NCI-H128 (cell line): ENCODE results near the gene MPO.

ENCODE experiments used
- DNase-seq: peaks from one replicate; lab custom pipeline; 2025; ENCODE audit not compliant: unreplicated experiment; lab: John Stamatoyannopoulos, UW

Gene MPO

GRCh38 chr17:58307468-58308172 is 26.9 kb upstream of the MPO start:
- no peak for DNase-seq

GRCh38 chr17:58306131-58306951 is 25.6 kb upstream of the MPO start:
- DNase-seq, result no peak

DNA sequence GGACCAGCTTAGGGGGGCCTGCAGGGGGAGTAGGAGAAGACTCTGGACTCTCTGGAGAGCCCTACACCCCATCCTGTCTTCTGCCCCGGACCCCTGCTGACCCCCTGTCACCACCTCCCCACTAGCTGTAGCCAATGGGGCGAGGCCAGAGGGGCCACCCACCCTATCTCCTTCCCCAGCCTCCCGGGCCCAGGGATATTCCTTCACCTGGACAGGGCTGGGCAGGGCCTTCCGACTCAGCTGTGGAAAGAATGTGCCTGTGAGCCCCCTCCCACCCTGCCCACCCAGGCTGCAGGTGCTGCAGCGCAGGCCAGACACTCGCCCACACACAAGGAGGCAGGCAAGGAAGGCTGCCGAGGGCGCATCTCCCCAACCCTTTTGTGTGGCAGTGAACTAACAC is 24.9 kb upstream of the MPO start:
- DNase-seq, result no peak

DNA sequence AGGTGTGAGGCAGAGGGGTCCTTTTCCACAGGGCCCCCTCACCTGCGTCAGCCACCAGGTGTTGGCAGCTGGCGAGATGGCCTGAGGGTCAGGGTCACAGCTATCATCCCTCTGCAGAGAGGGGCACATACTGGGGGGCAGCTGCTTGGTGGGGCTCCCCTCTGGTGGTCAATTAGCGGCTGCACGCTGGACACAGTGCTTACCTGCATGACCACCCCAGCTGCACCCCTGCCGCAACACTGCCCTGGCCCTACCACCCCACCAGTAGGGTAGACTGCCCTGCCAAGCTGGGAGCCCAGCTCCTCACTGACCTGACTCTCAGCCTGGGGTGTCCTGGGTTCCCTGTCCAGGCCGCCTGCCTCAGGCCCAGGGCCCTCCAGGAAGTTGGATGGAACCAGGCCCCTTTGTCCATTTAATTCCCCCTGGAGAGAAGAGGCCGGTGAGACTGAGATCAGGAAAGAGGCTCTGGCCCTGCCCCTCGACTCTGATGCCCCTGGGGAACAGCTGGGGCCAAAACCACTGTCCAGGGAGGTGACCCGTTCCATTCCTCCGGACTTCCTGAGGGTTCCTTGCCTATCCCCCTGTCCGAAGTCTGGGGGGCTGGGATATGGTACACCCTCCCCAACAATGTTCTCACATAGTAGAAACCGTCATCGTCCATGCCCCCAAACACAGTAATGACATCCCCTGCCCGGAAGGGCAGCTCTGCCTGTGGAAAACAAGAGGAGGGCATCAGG is 24.2 kb upstream of the MPO start:
- DNase-seq, result no peak

- no peak for DNase-seq
Observed at GRCh38 chr17:58303971-58304749, 23.4 kb upstream of the MPO start.

DNA sequence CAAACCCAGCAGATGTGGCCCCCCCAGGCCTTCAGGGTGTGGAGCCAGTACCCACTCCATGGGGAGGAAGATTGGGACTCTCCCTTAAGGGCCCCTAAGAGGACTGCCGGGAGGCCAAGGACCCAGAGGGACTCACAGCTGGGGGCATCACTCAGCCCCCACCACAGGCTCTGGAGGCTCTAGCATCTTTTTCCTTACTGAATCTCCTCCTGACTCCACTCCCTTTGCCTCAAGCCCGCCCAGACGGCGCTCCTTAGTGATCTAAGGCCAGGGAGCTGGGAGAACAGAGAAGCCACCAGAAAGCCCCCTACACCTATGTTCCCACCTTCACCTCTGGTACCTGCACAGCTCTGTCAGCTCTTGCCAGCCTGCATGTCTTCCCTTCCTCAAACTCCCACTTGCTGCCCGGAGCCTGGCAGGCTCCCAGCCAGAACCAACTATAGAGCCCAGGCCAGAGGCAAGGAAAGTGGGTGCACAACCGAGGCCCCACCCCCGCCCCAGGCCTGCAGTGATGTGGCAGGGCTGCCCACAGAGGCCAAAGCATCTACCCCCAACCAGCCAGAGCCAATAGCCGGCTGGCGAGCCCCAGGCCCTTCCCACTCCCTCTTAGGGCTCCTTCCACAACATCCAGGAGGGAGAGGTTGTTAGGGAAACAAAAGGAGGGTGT is 22.3 kb upstream of the MPO start:
- no peak for DNase-seq

DNA sequence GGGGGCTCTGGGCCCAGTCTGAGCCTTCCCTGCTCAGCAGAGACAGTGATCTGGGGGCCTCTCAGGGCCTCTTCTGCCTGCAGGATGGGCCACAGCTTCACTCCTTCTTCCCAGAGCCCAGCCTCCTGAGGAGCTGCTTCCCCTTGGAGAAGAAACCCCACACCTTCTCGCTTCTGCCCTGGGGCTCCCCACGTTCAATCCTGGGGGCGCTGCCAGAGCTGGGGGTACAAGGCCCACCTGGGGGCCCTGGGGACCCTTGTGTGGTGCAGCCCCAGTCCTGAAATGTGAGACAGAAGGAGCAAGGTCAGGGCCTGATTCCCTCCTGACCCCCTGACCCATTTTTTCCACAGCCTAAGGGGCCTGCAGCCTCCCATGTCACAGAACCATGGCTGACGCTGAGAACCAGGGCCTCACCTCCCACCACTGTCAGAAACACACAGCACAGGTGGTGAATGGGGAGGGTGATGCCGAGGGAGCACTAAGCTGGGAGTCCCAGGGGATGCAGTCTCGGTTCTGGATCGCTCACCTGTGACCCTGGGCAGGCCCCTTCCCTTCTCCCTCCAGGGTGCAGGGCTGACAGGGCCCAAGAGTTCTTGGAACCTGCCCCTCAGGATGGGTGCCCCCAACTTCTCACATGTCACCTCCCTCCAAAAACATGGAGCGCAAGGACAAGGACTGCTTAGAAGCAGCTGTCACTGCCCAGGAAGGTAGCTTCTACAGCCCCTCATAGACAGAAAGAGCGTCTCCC is 21.6 kb upstream of the MPO start:
- no peak for DNase-seq

GRCh38 chr17:58301504-58302150 is 20.9 kb upstream of the MPO start:
- DNase-seq, result no peak

DNA sequence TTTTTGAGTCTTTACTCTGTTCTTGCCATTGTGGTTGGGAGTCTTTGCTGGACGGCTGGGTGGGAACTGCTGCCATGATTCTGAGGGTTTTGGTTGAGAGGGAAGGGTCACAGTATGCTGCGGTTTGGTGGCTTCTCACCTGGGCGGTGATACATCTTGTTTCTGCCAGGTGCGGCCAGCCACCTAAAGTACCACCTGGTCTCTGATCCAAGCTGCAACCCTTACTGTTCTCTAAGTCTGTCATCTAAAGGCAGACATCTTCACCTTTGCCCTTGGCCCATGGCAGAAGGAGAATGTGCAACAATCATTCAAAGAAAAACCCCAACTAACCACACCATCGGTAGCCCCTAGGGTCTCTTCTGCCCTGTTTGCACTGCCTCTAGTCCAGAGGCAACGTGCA is 19.6 kb upstream of the MPO start:
- no peak for DNase-seq

- no peak for DNase-seq
Observed at GRCh38 chr17:58294034-58294433, 13.3 kb upstream of the MPO start.

DNA sequence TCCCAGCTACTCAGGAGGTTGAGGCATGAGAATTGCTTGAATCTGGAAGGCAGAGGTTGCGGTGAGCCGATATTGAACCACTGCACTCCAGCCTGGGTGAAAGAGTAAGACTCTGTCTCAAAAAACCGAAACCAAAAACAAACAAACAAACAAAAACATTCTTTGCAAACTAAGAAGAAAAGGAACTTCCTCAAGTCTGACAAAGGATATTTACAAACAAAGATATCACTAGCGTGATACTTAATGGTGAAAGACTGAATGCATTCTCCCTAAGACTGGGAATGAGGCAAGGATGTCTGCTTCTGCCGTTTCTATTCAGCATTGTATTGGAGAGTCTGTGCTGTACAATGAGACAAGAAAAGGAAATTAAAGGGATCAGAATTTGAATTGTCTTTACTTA is 10.5 kb upstream of the MPO start:
- DNase-seq, result no peak

DNA sequence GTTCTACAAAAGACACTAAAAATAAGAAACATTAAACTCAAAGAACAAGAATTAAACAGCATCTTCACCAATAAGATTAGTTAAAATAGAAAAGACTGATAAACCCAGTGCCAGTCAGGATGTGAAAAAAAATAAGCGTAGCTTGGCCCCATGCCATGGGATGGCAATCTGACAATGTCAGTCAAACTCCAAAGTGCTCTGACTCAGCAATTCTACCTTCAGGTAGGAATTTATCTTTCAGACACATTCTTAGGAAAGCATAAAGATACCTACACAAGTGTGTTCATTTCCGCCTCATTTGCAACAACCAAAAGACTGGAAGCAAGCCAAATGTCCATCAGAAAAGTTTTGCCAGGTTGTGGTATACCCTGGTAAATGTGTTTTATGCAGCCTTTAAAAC is 9.1 kb upstream of the MPO start:
- DNase-seq, result no peak

DNA sequence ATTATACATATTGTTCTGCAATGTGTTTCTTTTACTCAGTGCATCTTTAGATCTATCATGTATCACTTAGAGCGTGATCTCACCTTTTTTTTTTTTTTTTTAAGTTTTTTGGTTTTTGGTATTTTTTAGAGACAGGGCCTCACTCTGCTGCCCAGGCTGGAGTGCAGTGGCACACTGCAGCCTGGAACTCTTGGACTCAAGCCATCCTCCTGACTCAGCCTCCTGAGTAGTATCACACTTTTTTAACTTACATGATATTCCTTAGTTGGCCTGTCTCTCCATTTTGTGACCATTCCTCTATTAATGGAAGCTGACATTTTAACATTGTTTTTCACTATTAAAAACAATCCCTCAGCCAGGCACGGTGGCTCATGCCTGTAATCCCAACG is 4.7 kb upstream of the MPO start:
- DNase-seq, result no peak

GRCh38 chr17:58284613-58285421 is 4.1 kb upstream of the MPO start:
- DNase-seq, result no peak

- no peak for DNase-seq
Observed at GRCh38 chr17:58283674-58284612, 3.2 kb upstream of the MPO start.

- DNase-seq, result no peak
Observed at GRCh38 chr17:58282442-58282841, 1.7 kb upstream of the MPO start.

DNA sequence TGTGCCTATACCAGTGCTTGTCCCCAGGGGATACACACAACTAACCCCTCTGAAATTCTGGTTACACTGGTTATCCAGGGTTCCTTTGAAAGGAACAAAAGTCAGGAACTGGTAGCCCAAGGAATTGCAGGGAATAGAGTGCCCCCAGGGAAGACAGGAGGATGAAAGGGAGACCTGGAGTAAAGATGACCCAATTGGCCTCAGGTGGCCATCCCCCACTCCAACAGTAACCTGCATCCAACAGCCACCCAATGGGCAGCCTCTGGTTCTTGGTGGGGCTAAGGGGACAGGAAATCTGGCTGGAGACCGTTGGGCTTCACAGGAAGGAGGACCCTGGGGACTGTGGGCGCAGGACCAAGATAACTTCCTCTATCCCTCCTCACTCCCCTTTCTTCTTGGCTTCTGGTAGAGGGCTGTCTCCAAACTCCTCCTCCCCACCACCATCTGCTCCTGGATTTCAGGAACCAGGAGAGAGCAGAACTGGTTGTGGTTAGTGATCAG is 826 bp upstream of the MPO start:
- no peak for DNase-seq
